NCI-H2196 treated with DMSO at 0.1 percent for 48 hours (cell line): ENCODE measurements around the gene CCDC74B.
"Not testable (repeated sequence)": the region's sequence is repeated elsewhere in the genome, so short reads cannot be mapped to it uniquely, and the experiment has no call there.

Experiments
- DNase-seq: peaks from one replicate; lab custom pipeline; 2025; ENCODE audit not compliant: unreplicated experiment; lab: John Stamatoyannopoulos, UW

The CCDC74B gene

DNA sequence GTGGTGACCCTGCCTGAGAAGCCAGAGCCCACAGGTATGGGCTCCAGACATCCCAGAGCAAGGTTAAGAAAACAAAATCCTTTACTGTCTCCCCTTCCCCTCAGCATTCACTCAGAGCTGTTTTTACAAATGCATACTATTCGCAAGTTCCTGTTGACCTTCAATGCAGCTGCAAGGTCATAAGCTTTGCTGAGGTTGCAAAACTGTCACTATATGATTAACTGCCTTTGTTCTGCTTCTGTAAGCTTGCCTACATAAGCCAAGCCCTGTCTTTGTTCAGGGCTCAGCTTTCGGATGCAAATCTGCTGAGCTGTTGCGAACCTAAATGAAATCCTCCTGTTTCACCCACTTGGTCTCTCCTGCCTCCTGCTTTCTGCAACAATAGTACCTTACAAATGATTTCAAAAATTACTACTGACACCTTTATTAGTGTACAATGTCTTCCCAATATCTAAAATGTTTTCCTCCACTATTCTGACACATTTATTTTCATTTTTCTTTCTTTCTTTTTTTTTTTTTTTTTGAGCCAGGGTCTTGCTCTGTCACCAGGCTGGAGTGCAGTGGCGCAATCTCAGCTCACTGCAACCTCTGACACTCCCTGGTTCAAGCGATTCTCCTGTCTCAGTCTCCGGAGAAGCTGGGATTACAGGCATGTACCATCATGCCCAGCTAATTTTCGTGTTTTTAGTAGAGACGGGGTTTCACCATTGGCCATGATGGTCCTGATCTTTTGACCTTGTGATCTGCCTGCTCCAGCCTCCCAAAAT is 42.1 kb downstream of the CCDC74B start:
- not testable (repeated sequence) for DNase-seq
